ENCODE results near the gene XCL1. TPM values are rescaled to one million over a fixed set of nuclear protein-coding genes. Genes with fewer than 3 reads are reported as not detected.

XCL1 gene
- total RNA-seq, 1 experiment from 2014 or later = not detected

- ChIA-PET CTCF (no interaction called here), POLR2A (ENCODE audit: unreplicated experiment) (no interaction called here)
These were observed 5.6 kb downstream of the XCL1 start for GRCh38 chr1:168581817-168582572.

GRCh38 chr1:168582688-168583336 is 6.4 kb downstream of the XCL1 start:
- Histone ChIP-seq H3K9me2 (ENCODE audit: insufficient read depth) (no peaks in the 10 kb centered on the region), H3K9me3 (ENCODE audit: insufficient read depth, low read depth) (peaks cover 3% of the 10 kb centered on the region; the same call in 1 of the 2 replicates), H2AFZ (no peak overlapping the region), H3K4me1 (replicated peaks; ENCODE audit: insufficient read depth) (no peaks in the 10 kb centered on the region), H3K79me2 (ENCODE audit: low read depth) (no peaks in the 10 kb centered on the region), H3F3A (ENCODE audit: insufficient read depth, low read depth) (no peaks in the 10 kb centered on the region), H3K36me3 (ENCODE audit: low read depth) (no peaks in the 10 kb centered on the region), H3K27me3 (ENCODE audit: insufficient read depth, low read depth) (no peaks in the 10 kb centered on the region), H3K27ac (no peak overlapping the region), H3K4me2 (no peak overlapping the region), H4K20me1 (ENCODE audit: insufficient read depth) (no peaks in the 10 kb centered on the region), H3K4me3 (no peak overlapping the region)
- ChIA-PET POLR2A (ENCODE audit: unreplicated experiment) (no interaction called here), CTCF (no interaction called here)
- intact Hi-C loops (cut with micrococcal nuclease; ENCODE audit: unreplicated experiment) = no loop called here
- BruUV-seq (replicated peaks) = no TSS peak
- no peak for DNase-seq
- no peak for TF ChIP-seq EZH2 (IDR thresholded peaks at IDR 0.05; ENCODE audit: low read depth)
- no peak for TF ChIP-seq CTCF (conservative IDR thresholded peaks at IDR 0.05)

More at GRCh38 chr1:168581817-168582572, 5.6 kb downstream of the XCL1 start:
- H3K4me3 ChIP-seq = no peak overlapping the region
- no peaks in the 10 kb centered on the region for H3K36me3 ChIP-seq (ENCODE audit: low read depth)
- no peaks in the 10 kb centered on the region for H3K4me1 ChIP-seq (replicated peaks; ENCODE audit: insufficient read depth)
- no peak for TF ChIP-seq CTCF (conservative IDR thresholded peaks at IDR 0.05)
- H3K27ac ChIP-seq = no peak overlapping the region
- DNase-seq = no peak
- no peaks in the 10 kb centered on the region for H3K27me3 ChIP-seq (ENCODE audit: insufficient read depth, low read depth)
- no peaks in the 10 kb centered on the region for H3K9me2 ChIP-seq (ENCODE audit: insufficient read depth)
- peaks cover 3% of the 10 kb centered on the region; the same call in 1 of the 2 replicates for H3K9me3 ChIP-seq (ENCODE audit: insufficient read depth, low read depth)
- no peaks in the 10 kb centered on the region for H3K79me2 ChIP-seq (ENCODE audit: low read depth)
- no TSS peak for BruUV-seq (replicated peaks)
- no peaks in the 10 kb centered on the region for H3F3A ChIP-seq (ENCODE audit: insufficient read depth, low read depth)
- H4K20me1 ChIP-seq (ENCODE audit: insufficient read depth) = no peaks in the 10 kb centered on the region
- H2AFZ ChIP-seq = no peak overlapping the region
- intact Hi-C loops (cut with micrococcal nuclease; ENCODE audit: unreplicated experiment) = no loop called here
- H3K4me2 ChIP-seq = no peak overlapping the region

- Histone ChIP-seq H4K20me1 (ENCODE audit: insufficient read depth) (no peaks in the 10 kb centered on the region), H3K4me3 (no peak overlapping the region), H3K9me3 (ENCODE audit: insufficient read depth, low read depth) (peaks cover 3% of the 10 kb centered on the region; the same call in 1 of the 2 replicates), H3K27me3 (ENCODE audit: insufficient read depth, low read depth) (no peaks in the 10 kb centered on the region), H3K36me3 (ENCODE audit: low read depth) (no peaks in the 10 kb centered on the region), H3K4me1 (replicated peaks; ENCODE audit: insufficient read depth) (no peaks in the 10 kb centered on the region), H2AFZ (no peak overlapping the region), H3K4me2 (no peak overlapping the region), H3F3A (ENCODE audit: insufficient read depth, low read depth) (no peaks in the 10 kb centered on the region), H3K9me2 (ENCODE audit: insufficient read depth) (no peaks in the 10 kb centered on the region), H3K27ac (no peak overlapping the region), H3K79me2 (ENCODE audit: low read depth) (no peaks in the 10 kb centered on the region)
- BruUV-seq (replicated peaks) = no TSS peak
- TF ChIP-seq EZH2 (IDR thresholded peaks at IDR 0.05; ENCODE audit: low read depth) (no peak), CTCF (conservative IDR thresholded peaks at IDR 0.05) (no peak)
- ChIA-PET CTCF (no interaction called here), POLR2A (ENCODE audit: unreplicated experiment) (no interaction called here)
- intact Hi-C loops (cut with micrococcal nuclease; ENCODE audit: unreplicated experiment) = no loop called here
- DNase-seq = no peak
These were observed 7.2 kb downstream of the XCL1 start for GRCh38 chr1:168583571-168583970.

All from PC-9 (cell line).